HepG2 (cell line): Measurements from ENCODE around the gene ZNF814. TPM values are rescaled to one million over a fixed set of nuclear protein-coding genes. Genes with fewer than 3 reads are reported as not detected.
A peak's percentile ranks its signal among the peaks of the same experiment; 100 is the strongest.

ENCODE experiments used
- ATAC-seq: fragments of 200-7000 bp; cut with Tn5 transposase; 3 replicates; pipeline ENCODE4 v1.9.1; 2020; ENCODE audit warnings: mild to moderate bottlenecking, moderate library complexity
- Bru-seq: library from RNA; stranded (reverse); fragments of 400-500 nt; gene quantifications from one replicate; lab custom pipeline; 2021; lab: Mats Ljungman, UMichigan
- BruChase-seq, 2 experiments: library from RNA; stranded (reverse); fragments of 400-500 nt; gene quantifications; one replicate each; lab custom pipeline; 2021; lab: Mats Ljungman, UMichigan
- BruUV-seq: library from RNA; stranded (reverse); fragments of 400-500 nt; replicated peaks from 2 replicates; lab custom pipeline; 2021; lab: Mats Ljungman, UMichigan
- CTCF ChIA-PET: fragments of 300-600 bp; formaldehyde crosslinking; extraction: SDS; loops from one replicate; lab custom pipeline; 2021; ENCODE audit warnings: low total read pairs, inconsistent platforms, low intra/inter-chr PET ratio; lab: Yijun Ruan, JAX
- POLR2A ChIA-PET: fragments of 350-600 bp; sonication (Branson Sonifier 250); formaldehyde crosslinking; loops from one replicate; lab custom pipeline; 2020; ENCODE audit warnings: antibody characterized with exemption, inconsistent platforms; lab: Yijun Ruan, JAX
- DNase-seq: peaks from one replicate; pipeline ENCODE4 v3.0.0-alpha.2; 2015; ENCODE audit warnings: low spot score
- FAIRE-seq: peaks from 3 replicates; lab custom pipeline; 2011; peaks lifted over from hg19 to GRCh38; lab: Jason Lieb, UNC
- H2AFZ ChIP-seq: one replicate; pipeline ENCODE4 v1.6.1; 2011; ENCODE audit warnings: low read length, inconsistent platforms
- H3K27ac ChIP-seq: fragments of 300-600 bp; 3 replicates; pipeline ENCODE4 v1.8.0; 2011; ENCODE audit warnings: mixed run types, mild to moderate bottlenecking, mixed read lengths, low read length, inconsistent platforms; ENCODE audit not compliant: insufficient read depth; ENCODE audit errors: extremely low read length
- H3K27me3 ChIP-seq, 2 experiments: fragments of 200-600 bp in 1 of 2; 2 replicates in 1 of 2; 3 replicates in 1 of 2; pipeline versions ENCODE4 v1.6.0 to v1.8.0; 2011; ENCODE audit warnings: low read length in 2 of 2, mild to moderate bottlenecking in 2 of 2, moderate library complexity in 2 of 2, inconsistent platforms in 1 of 2; ENCODE audit not compliant: insufficient read depth in 2 of 2, control insufficient read depth in 1 of 2
- H3K36me3 ChIP-seq, 2 experiments: fragments of 200-600 bp in 1 of 2; replicated peaks in 1 of 2; 2 replicates in 1 of 2; 3 replicates in 1 of 2; pipeline versions ENCODE4 v1.5.1 to v1.8.0; 2011; ENCODE audit warnings: low read length in 2 of 2, inconsistent platforms in 1 of 2; ENCODE audit not compliant: insufficient read depth in 2 of 2, control insufficient read depth in 1 of 2
- H3K4me1 ChIP-seq: 2 replicates; pipeline ENCODE4 v1.5.1; 2012; ENCODE audit warnings: low read length, inconsistent platforms; ENCODE audit not compliant: insufficient read depth
- H3K4me2 ChIP-seq: 2 replicates; pipeline ENCODE4 v1.6.0; 2011; ENCODE audit warnings: low read depth, low read length, inconsistent platforms
- H3K4me3 ChIP-seq, 3 experiments: fragments of 200-600 bp in 1 of 3; sonication (generic), shearing (Covaris generic) in 1 of 3; replicated peaks in 1 of 3; 2 replicates each; pipeline ENCODE4 v1.5.1; 2011 to 2016; ENCODE audit warnings: low read length in 3 of 3, inconsistent platforms in 2 of 3, low read depth in 2 of 3, mild to moderate bottlenecking in 2 of 3, control low read depth in 1 of 3, mixed read lengths in 1 of 3; ENCODE audit not compliant: insufficient read depth in 1 of 3
- H3K79me2 ChIP-seq: one replicate; pipeline ENCODE4 v1.6.1; 2011; ENCODE audit warnings: low read length, inconsistent platforms; ENCODE audit not compliant: insufficient read depth
- H3K9ac ChIP-seq: 2 replicates; pipeline ENCODE4 v1.6.0; 2011; ENCODE audit warnings: mild to moderate bottlenecking, low read depth, low read length, inconsistent platforms; ENCODE audit not compliant: insufficient read depth
- H3K9me3 ChIP-seq: 2 replicates; pipeline ENCODE4 v1.5.1; 2012; ENCODE audit warnings: mild to moderate bottlenecking, low read length
- H4K20me1 ChIP-seq: 2 replicates; pipeline ENCODE4 v1.6.0; 2011; ENCODE audit warnings: inconsistent platforms, mild to moderate bottlenecking, low read length, moderate library complexity; ENCODE audit not compliant: insufficient read depth
- ATF7-NPFF ChIP-seq: sonication (generic); formaldehyde crosslinking; IDR thresholded peaks from 2 replicates; pipeline ENCODE4 v1.8.1; 2023; ENCODE audit warnings: mild to moderate bottlenecking, low read depth, missing genetic modification reagents, moderate library complexity
- BRD4 ChIP-seq: sonication (generic); formaldehyde crosslinking; IDR thresholded peaks from 2 replicates; pipeline ENCODE4 v1.4.0; 2020; ENCODE audit warnings: missing genetic modification reagents
- CTCF ChIP-seq: sonication (generic); formaldehyde crosslinking; IDR thresholded peaks from 2 replicates; pipeline ENCODE4 v1.5.0; 2020; ENCODE audit warnings: mild to moderate bottlenecking, missing genetic modification reagents, moderate library complexity
- GTF2F1 ChIP-seq: fragments of 150-350 bp; IDR thresholded peaks from 2 replicates; pipeline ENCODE4 v1.6.1; 2014; ENCODE audit warnings: low read length
- NCOA5 ChIP-seq: sonication (generic); formaldehyde crosslinking; IDR thresholded peaks from 2 replicates; pipeline ENCODE4 v1.4.0; 2020; ENCODE audit warnings: missing genetic modification reagents
- NR2F2 ChIP-seq: IDR thresholded peaks from 2 replicates; pipeline ENCODE4 v1.6.1; 2012; ENCODE audit warnings: low read depth, inconsistent platforms, borderline replicate concordance
- RBFOX2 ChIP-seq: fragments of 200-400 bp; formaldehyde crosslinking; IDR thresholded peaks from 2 replicates; pipeline ENCODE4 v1.6.1; 2017; ENCODE audit warnings: low read depth, mild to moderate bottlenecking, low read length
- STAG1 ChIP-seq: sonication (generic); formaldehyde crosslinking; IDR thresholded peaks from 2 replicates; pipeline ENCODE4 v1.4.0; 2020; ENCODE audit warnings: missing genetic modification reagents
- THAP11 ChIP-seq: IDR thresholded peaks from 2 replicates; pipeline ENCODE4 v1.6.1; 2016; ENCODE audit warnings: missing biosample characterization, missing genetic modification reagents
- U2AF2 ChIP-seq: fragments of 200-400 bp; formaldehyde crosslinking; IDR thresholded peaks from 2 replicates; pipeline ENCODE4 v1.6.1; 2017; ENCODE audit warnings: low read depth, mild to moderate bottlenecking, low read length
- YEATS4 ChIP-seq: sonication (generic); formaldehyde crosslinking; IDR thresholded peaks from 2 replicates; pipeline ENCODE4 v1.4.0; 2020; ENCODE audit warnings: missing genetic modification reagents, borderline replicate concordance
- ZBTB38 ChIP-seq: sonication (generic); formaldehyde crosslinking; IDR thresholded peaks from 2 replicates; pipeline ENCODE4 v1.5.1; 2020; ENCODE audit warnings: mild to moderate bottlenecking, missing genetic modification reagents
- ZNF761 ChIP-seq: sonication (generic); formaldehyde crosslinking; conservative IDR thresholded peaks from 2 replicates; pipeline ENCODE4 v1.4.0; 2020; ENCODE audit warnings: mild to moderate bottlenecking, missing genetic modification reagents
- whole genome bisulfite sequencing: methylation state at CpG from one replicate; pipeline ENCODE4 v1.1.6; 2017; ENCODE audit warnings: low lambda C conversion rate; 5-methylcytosine and 5-hydroxymethylcytosine counted together
- in situ Hi-C: cut with HindIII; loops from 2 replicates; pipeline ENCODE4 v1.10.0; 2017; ENCODE audit warnings: low pct_unique_long_range_greater_than_20kb; ENCODE audit not compliant: extremely low pct_ligation_motif_present
- intact Hi-C: fragments of 100-400 bp; cut with micrococcal nuclease; formaldehyde crosslinking; loops from one replicate; pipeline ENCODE4 v1.10.0; 2022; ENCODE audit not compliant: unreplicated experiment
- long read RNA-seq, 2 experiments: library from RNA in 1 of 2; library from polyadenylated mRNA in 1 of 2; stranded (forward) in 1 of 2; unstranded in 1 of 2; transcript quantifications; one replicate each; pipeline ENCODE4 v2.0.0, GENCODE V29; 2019 to 2022
- polyA minus RNA-seq, 3 experiments: library from RNA; depleted of rRNA, polyadenylated mRNA; stranded (reverse); fragments of >200 nt; gene quantifications; 2 replicates each; pipeline ENCODE4 v1.2.3, GENCODE V29; 2011; ENCODE audit warnings: low replicate concordance in 1 of 3
- polyA plus RNA-seq, 8 experiments: library from polyadenylated mRNA; depleted of rRNA in 3 of 8; stranded (reverse) in 7 of 8; unstranded in 1 of 8; fragments of >200 nt; fragmentation: Illumina TruSeq in 4 of 8; extraction: Trizol in 4 of 8; gene quantifications; 2 replicates each; pipeline versions ENCODE4 v1.2.1 to v1.2.3, GENCODE V29; 2011 to 2016; ENCODE audit warnings: low read depth in 4 of 8, missing spikeins in 1 of 8, mixed read lengths in 1 of 8; ENCODE audit not compliant: insufficient read depth in 1 of 8
- total RNA-seq, 5 experiments: library from RNA; depleted of rRNA; stranded (reverse); fragments of >200 nt; fragmentation: Illumina TruSeq; extraction: Trizol; gene quantifications; 2 replicates each; pipeline ENCODE4 v1.2.3, GENCODE V29; 2016; ENCODE audit warnings: low read depth in 1 of 5
- TF ChIP-seq, protein P1 (sequence below): sonication (generic); formaldehyde crosslinking; IDR thresholded peaks from 2 replicates; pipeline ENCODE4 v1.4.0; 2020; ENCODE audit warnings: missing genetic modification reagents

The ZNF814 gene
- 2.3 and 3.4 TPM in 2 replicates for total RNA-seq (2016; rRNA removed; fragmentation: Illumina TruSeq; extraction: Trizol)
- total RNA-seq (2016; cell fraction: cytosol; rRNA removed; fragmentation: Illumina TruSeq; extraction: Trizol; ENCODE audit: low read depth): 0.61 and 0.71 TPM in 2 replicates
- 2.3 and 2.9 TPM in 2 replicates for total RNA-seq (2016; cell fraction: insoluble cytoplasmic fraction; rRNA removed; fragmentation: Illumina TruSeq; extraction: Trizol)
- total RNA-seq (2016; cell fraction: membrane; rRNA removed; fragmentation: Illumina TruSeq; extraction: Trizol): 1.4 and 1.5 TPM in 2 replicates
- 5.0 and 5.4 TPM in 2 replicates for total RNA-seq (2016; cell fraction: nucleus; rRNA removed; fragmentation: Illumina TruSeq; extraction: Trizol)
- 2.1 and 2.5 TPM in 2 replicates for polyA plus RNA-seq (2011; rRNA removed)
- polyA plus RNA-seq (2011; cell fraction: cytosol; rRNA removed): 0.71 and 1.0 TPM in 2 replicates
- polyA plus RNA-seq (2011; cell fraction: nucleus; rRNA removed): 2.6 and 4.3 TPM in 2 replicates
- 5.2 and 5.4 TPM in 2 replicates for polyA plus RNA-seq (2012)
- 0.24 and 0.27 TPM in 2 replicates for polyA plus RNA-seq (2016; cell fraction: cytosol; fragmentation: Illumina TruSeq; extraction: Trizol; ENCODE audit: low read depth)
- polyA plus RNA-seq (2016; cell fraction: insoluble cytoplasmic fraction; fragmentation: Illumina TruSeq; extraction: Trizol; ENCODE audit: low read depth): 0.91 and 0.98 TPM in 2 replicates
- polyA plus RNA-seq (2016; cell fraction: membrane; fragmentation: Illumina TruSeq; extraction: Trizol; ENCODE audit: low read depth): 0.21 and 1.1 TPM in 2 replicates
- 7.3 and 7.5 TPM in 2 replicates for polyA plus RNA-seq (2016; cell fraction: nucleus; fragmentation: Illumina TruSeq; extraction: Trizol; ENCODE audit: insufficient read depth, low read depth)
- polyA minus RNA-seq (2011; rRNA and poly(A)+ RNA removed; ENCODE audit: low replicate concordance): 7.9 and 8.9 TPM in 2 replicates
- polyA minus RNA-seq (2011; cell fraction: cytosol; rRNA and poly(A)+ RNA removed): 0.89 and 1.1 TPM in 2 replicates
- 12.0 and 13.2 TPM in 2 replicates for polyA minus RNA-seq (2011; cell fraction: nucleus; rRNA and poly(A)+ RNA removed)
- percentile 39 among the genes with signal in this experiment for Bru-seq, nascent RNA
- percentile 44 among the genes with signal in this experiment for BruChase-seq, experiment 1, labeled RNA remaining after a 6-hour chase
- BruChase-seq, experiment 2, labeled RNA remaining after a 2-hour chase: percentile 51 among the genes with signal in this experiment
- long read RNA-seq, experiment 1, partial matches to known transcripts: 0 of 1 reads
- long read RNA-seq, experiment 1, other reads (novel, unspliced or antisense): 1 of 1 reads
- long read RNA-seq, experiment 2: 0 reads

GRCh38 chr19:57888560-57889231 is at the start of gene ZNF814:
Gene ZNF814 (minus strand): TSS chr19:57889037. CDS start chr19:57888802, 235 bp downstream.
- intact Hi-C loops: no loop called here
- 98% methylated on average over 38 of the region's 43 CpGs for whole genome bisulfite sequencing
- no peak within 1 kb of the TSS for H3K4me3 ChIP-seq
- DNase-seq: no peak
- H3K9ac ChIP-seq: no peak within 1 kb of the TSS
- BruUV-seq: no TSS peak
- in situ Hi-C loops: no loop called here
- H3K36me3 ChIP-seq: no peaks in the 10 kb centered on the region
- H3K79me2 ChIP-seq: no peaks in the 10 kb centered on the region
- H3K4me2 ChIP-seq: no peak within 1 kb of the TSS
- TF ChIP-seq, protein P1, sequence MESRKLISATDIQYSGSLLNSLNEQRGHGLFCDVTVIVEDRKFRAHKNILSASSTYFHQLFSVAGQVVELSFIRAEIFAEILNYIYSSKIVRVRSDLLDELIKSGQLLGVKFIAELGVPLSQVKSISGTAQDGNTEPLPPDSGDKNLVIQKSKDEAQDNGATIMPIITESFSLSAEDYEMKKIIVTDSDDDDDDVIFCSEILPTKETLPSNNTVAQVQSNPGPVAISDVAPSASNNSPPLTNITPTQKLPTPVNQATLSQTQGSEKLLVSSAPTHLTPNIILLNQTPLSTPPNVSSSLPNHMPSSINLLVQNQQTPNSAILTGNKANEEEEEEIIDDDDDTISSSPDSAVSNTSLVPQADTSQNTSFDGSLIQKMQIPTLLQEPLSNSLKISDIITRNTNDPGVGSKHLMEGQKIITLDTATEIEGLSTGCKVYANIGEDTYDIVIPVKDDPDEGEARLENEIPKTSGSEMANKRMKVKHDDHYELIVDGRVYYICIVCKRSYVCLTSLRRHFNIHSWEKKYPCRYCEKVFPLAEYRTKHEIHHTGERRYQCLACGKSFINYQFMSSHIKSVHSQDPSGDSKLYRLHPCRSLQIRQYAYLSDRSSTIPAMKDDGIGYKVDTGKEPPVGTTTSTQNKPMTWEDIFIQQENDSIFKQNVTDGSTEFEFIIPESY (CRISPR knock-in tag): peak; percentile 87; the same call in 1 of the 2 replicates
- TF ChIP-seq CTCF (CRISPR knock-in tag): peak; percentile 49
- TF ChIP-seq GTF2F1: no peak
- TF ChIP-seq RBFOX2: no peak
- no peak for TF ChIP-seq NCOA5 (CRISPR knock-in tag)
- no peak for TF ChIP-seq ZNF761
- no peak for TF ChIP-seq U2AF2
- no peak for TF ChIP-seq ATF7-NPFF (CRISPR knock-in tag)
- TF ChIP-seq YEATS4 (CRISPR knock-in tag): no peak
- TF ChIP-seq STAG1 (CRISPR knock-in tag): 0 out of 2 replicates have a peak, but pooled peaks have one; percentile 10
- peak; percentile 46; the same call in 1 of the 2 replicates for TF ChIP-seq ZBTB38 (CRISPR knock-in tag)
- peak; percentile 72 for TF ChIP-seq THAP11 (CRISPR knock-in tag)
- no peak for TF ChIP-seq BRD4
- TF ChIP-seq NR2F2: no peak
- H4K20me1 ChIP-seq: no peaks in the 10 kb centered on the region
- H3K4me1 ChIP-seq: no peaks in the 10 kb centered on the region
- H3K27ac ChIP-seq: no peak within 1 kb of the TSS
- peak; percentile 26; the same call in 2 of the 3 replicates for ATAC-seq
- no peak for FAIRE-seq
- H3K27me3 ChIP-seq: no peaks in the 10 kb centered on the region
- no peaks in the 10 kb centered on the region for H3K9me3 ChIP-seq
- ChIA-PET CTCF (interaction anchor here (1.2 kb wide), 1 partner anchor 266 kb away, joined by 4 read pairs; no protein-coding TSS in a partner anchor), POLR2A (no interaction called here)
- H2AFZ ChIP-seq: no peak within 1 kb of the TSS
